GM19324 (cell line): ENCODE data around the gene GALNT15.
A peak's percentile ranks its signal among the peaks of the same experiment; 100 is the strongest.

Source experiments
- ATAC-seq: cut with Tn5 transposase; IDR thresholded peaks from one replicate; pipeline ENCODE4 v1.9.1; 2021; ENCODE audit warnings: mild to moderate bottlenecking, moderate library complexity; ENCODE audit not compliant: unreplicated experiment, low FRiP score

The GALNT15 gene

GRCh38 chr3:16249336-16249735 lies 74.9 kb downstream of the GALNT15 start:
- ATAC-seq, result no peak

- no peak for ATAC-seq
Measured at GRCh38 chr3:16249886-16250285, 75.4 kb downstream of the GALNT15 start.

GRCh38 chr3:16251316-16252085 lies 77.0 kb downstream of the GALNT15 start:
- ATAC-seq, result no peak

- peak; percentile 49 for ATAC-seq
Measured at GRCh38 chr3:16252243-16252978, 77.9 kb downstream of the GALNT15 start.

- no peak for ATAC-seq
Measured at GRCh38 chr3:16252988-16253387, 78.5 kb downstream of the GALNT15 start.

- no peak for ATAC-seq
Measured at GRCh38 chr3:16253601-16254000, 79.1 kb downstream of the GALNT15 start.

- ATAC-seq, result no peak
Measured at GRCh38 chr3:16254916-16255315, 80.4 kb downstream of the GALNT15 start.

- no peak for ATAC-seq
Measured at GRCh38 chr3:16255326-16255725, 80.8 kb downstream of the GALNT15 start.

GRCh38 chr3:16255726-16256125 lies 81.2 kb downstream of the GALNT15 start:
- ATAC-seq, result no peak

GRCh38 chr3:16257309-16257708 lies 82.8 kb downstream of the GALNT15 start:
- ATAC-seq, result no peak

- no peak for ATAC-seq
Measured at GRCh38 chr3:16258177-16258576, 83.7 kb downstream of the GALNT15 start.

- no peak for ATAC-seq
Measured at GRCh38 chr3:16258866-16259265, 84.4 kb downstream of the GALNT15 start.

- ATAC-seq, result no peak
Measured at GRCh38 chr3:16260046-16260445, 85.6 kb downstream of the GALNT15 start.

GRCh38 chr3:16262174-16262573 lies 87.7 kb downstream of the GALNT15 start:
- ATAC-seq, result no peak

- ATAC-seq, result no peak
Measured at GRCh38 chr3:16264174-16264707, 89.8 kb downstream of the GALNT15 start.

- ATAC-seq, result peak; percentile 100
Measured at GRCh38 chr3:16264708-16265454, 90.4 kb downstream of the GALNT15 start, which contains the start of the genes DPH3 and OXNAD1. TSS of gene DPH3 (minus strand) at chr3:16264943. CDS start at chr3:16264876, 67 bp downstream. TSS of gene OXNAD1 (plus strand) at chr3:16265212. CDS start at chr3:16270953, 5,741 bp downstream.

GRCh38 chr3:16265455-16265786 lies 90.9 kb downstream of the GALNT15 start:
- ATAC-seq, result no peak

GRCh38 chr3:16266714-16267113 lies 92.2 kb downstream of the GALNT15 start:
- no peak for ATAC-seq

- no peak for ATAC-seq
Measured at GRCh38 chr3:16270855-16271254, 96.4 kb downstream of the GALNT15 start.

GRCh38 chr3:16272588-16272987 lies 98.1 kb downstream of the GALNT15 start:
- no peak for ATAC-seq

- ATAC-seq, result no peak
Measured at GRCh38 chr3:16273867-16274266, 99.4 kb downstream of the GALNT15 start.
